Islet of Langerhans (tissue), 1 donor: Measurements from ENCODE around the gene GJB1.
"Not testable (repeated sequence)": the region's sequence is repeated elsewhere in the genome, so short reads cannot be mapped to it uniquely, and the experiment has no call there.

Experiments used
- FAIRE-seq: peaks from one replicate; lab custom pipeline; 2011; peaks lifted over from hg19 to GRCh38; lab: Jason Lieb, UNC

The GJB1 gene

DNA sequence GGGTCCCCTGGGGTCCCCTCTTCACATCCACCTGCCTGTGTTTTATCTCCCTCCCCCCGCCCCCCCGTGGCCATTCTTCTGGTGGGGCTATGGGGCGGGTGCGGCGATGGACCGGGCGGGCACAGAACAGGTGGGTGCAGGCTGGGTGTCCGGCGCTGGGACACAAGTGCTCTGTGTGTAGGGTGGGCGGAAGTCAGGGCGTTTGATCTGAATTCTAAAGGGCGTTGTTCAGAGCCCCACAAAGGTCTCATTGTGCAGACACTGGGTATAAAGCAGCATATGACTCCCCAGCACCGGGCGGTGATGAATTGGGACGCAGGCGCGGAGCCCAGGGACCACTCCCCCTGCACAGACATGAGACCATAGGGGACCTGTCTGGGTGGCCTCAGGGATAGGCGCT, at the start of gene GJB1:
TSS of gene GJB1 (plus strand) at position 296 of the 400 bp plus-strand sequence. CDS start 484 bp downstream, outside the sequence.
- no peak for FAIRE-seq

DNA sequence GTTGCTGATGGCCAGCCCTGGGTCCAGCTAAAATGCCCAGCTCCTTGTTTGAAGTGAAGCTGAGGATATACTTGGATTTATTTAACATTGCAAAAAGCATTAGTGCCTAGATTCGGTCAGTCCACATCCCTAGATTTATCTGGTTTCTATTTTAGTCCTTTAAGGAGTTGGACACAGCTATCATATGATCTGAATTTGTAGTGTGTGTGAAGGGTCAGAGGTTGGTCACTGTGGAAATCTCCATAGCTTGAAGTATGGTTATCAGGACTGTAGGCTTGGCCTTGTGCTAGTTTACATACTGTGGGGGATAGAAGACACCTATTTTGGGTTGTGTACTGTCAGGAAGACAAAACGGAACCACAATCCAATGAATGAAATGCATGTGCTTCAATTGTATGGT, 49.6 kb upstream of the GJB1 start:
- FAIRE-seq, result no peak

DNA sequence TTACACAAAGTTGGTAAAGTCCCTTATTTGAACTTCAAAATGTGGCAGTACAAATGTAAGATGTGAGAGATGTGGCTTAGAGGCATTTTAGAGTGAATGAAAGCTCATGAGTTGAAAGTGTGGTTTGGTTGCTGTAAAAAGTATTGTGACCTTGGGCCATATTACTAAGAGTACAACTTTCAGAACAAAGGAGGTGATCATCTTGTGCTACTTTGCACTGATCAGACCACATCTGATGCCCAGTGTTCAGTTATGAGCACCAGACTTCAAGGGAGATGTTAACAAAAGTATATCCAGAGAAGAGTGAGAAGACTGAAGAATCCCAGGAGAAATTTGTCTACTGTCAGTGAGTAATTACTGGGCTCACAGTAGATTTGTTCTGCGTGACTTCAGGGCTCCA, 48.2 kb upstream of the GJB1 start:
- FAIRE-seq, result no peak

GRCh38 chrX:71175531-71175930, 47.5 kb upstream of the GJB1 start:
- no peak for FAIRE-seq

DNA sequence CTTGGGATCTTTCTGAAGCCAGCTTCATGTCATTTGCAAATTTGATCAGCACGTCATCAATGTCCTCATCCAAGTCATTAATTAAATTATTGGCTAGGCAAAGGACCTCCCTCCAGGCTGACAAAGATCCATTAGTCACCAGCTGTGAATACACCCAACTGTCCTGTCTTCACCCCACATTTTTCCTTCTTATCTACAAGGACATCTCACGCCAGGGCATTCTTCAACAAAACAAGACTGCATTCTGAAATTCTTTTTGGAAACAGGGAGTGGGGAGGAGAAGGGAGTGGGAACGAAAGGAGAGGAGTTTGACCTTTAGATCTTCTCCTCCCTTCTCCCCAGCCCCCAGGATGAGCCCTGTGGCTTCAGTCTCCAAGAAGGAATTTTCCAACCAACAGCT, 45.7 kb upstream of the GJB1 start:
- FAIRE-seq, result no peak

GRCh38 chrX:71178908-71179307, 44.1 kb upstream of the GJB1 start:
- peak; percentile 74 for FAIRE-seq

- FAIRE-seq, result not testable (repeated sequence)
Measured at GRCh38 chrX:71180579-71181265, 42.3 kb upstream of the GJB1 start.

DNA sequence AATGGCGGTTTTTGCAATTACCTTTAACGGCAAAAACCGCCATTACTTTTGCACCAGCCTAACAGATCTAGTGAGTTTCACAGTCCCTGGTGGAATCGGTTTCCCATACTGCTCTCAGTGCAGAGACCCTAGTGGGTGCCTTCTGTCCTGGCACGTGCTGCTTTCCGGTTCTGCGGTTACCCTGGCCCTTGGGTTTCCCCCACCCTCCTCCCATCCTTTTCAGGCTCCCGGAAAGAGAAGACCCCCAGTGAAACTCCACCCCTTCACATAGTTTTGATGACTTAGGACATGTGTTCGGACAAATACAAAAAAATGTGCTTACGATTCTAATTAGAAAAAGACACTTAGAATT, 41.5 kb upstream of the GJB1 start:
- FAIRE-seq, result no peak

DNA sequence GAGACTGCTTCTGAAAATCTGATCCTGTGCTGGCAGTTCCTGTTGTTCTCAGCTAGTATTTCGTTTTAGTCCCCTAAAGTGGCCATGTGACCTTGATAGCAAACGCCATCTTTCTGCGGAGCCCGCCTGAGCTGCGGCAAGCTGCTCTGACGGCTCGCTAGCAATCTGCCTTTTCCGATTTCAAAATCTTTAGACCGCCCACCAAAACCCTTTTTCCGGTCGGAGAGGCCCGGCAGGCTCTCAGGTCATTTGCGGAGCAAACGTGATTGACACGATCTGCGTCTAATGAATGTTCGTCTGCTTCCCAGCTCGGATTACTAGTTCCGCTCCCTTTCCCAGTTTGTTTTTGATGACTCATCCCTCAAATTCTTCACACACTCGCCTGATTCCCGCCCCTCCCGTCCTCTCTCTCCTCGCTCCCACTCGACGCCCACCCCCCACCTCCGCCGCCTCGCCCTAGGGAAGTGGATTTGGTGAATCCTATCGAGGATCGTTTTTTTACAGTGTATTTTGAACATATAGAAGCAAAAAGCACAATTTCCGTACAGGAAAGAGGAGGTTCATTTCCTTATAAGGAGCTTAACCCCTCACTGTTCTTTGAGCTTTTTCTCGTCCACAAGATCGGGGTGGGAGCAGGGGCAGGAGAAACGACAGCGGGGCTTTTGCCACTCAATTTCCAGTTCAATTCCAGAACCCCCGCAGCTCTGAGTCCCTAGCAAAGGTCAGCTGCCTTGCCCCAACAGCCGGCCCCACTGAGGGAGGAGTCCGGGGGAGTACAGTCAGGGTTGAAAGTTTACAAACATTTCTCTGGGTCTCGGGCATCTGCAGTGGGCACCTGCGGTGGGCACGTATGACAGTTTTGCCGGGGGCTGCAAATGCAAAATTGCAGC, 40.9 kb upstream of the GJB1 start:
- peak; percentile 91 for FAIRE-seq

GRCh38 chrX:71182871-71183270, 40.2 kb upstream of the GJB1 start:
- no peak for FAIRE-seq

GRCh38 chrX:71183341-71183740, 39.7 kb upstream of the GJB1 start:
- FAIRE-seq, result no peak

- FAIRE-seq, result no peak
Measured at GRCh38 chrX:71184092-71184491, 38.9 kb upstream of the GJB1 start.

- no peak for FAIRE-seq
Measured at GRCh38 chrX:71184803-71185495, 38.1 kb upstream of the GJB1 start.

GRCh38 chrX:71191248-71191647, 31.8 kb upstream of the GJB1 start:
- FAIRE-seq, result no peak

DNA sequence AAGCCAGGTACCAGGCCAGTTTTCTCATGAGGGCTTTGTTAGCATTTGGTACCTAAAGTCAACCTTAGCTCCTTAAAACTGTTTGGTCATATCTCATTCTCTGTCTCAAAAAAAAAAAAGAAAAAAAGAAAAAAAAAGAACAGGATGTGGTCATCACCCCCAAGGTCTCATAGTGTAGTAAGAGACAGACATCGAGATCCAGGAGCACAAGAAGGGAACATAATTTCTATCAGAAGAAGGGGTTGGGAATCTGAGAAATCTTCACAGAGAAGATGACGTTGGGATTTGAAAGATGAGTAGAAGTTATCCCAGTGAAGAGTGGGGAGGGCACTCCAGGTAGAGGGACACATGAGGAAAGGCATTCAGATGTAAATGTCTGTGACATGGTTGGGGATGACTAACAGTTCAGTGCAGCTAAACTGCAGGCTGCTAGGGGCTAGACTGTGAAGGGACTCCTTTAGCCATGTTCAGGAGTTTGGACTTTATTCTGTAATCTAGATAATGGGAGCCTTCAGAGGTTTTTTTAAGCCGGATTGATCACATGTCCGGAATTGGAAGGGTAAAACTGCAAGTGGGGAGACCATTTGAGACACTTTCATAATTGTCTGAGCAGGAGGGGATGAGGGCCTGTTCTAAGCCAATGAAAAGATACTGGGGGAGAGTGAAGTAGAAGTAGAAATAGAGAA, 26.9 kb upstream of the GJB1 start:
- FAIRE-seq, result no peak

GRCh38 chrX:71198066-71198465, 25.0 kb upstream of the GJB1 start:
- FAIRE-seq, result no peak

- FAIRE-seq, result no peak
Measured at GRCh38 chrX:71199252-71200008, 23.6 kb upstream of the GJB1 start.

GRCh38 chrX:71210816-71211215, 12.2 kb upstream of the GJB1 start:
- no peak for FAIRE-seq

DNA sequence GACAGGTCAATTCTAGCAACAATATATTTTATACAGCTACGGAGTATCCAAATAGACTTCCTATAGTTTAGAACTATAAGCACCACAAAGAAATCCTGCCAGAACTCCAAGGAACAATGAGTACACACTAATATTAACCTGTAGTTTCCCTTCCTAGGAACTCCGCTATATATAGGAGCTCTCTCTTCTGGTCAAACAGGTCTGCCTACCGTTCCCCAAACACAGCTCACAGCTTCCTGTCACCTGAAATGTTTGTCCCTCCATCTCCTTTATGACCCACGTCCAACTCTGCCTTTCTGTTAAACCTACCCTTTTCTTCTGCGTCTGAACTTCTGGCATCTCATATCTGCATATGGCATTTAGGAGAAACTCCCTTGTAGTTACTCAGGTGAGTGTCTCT, 10.5 kb upstream of the GJB1 start:
- no peak for FAIRE-seq

- no peak for FAIRE-seq
Measured at GRCh38 chrX:71214152-71214551, 8.9 kb upstream of the GJB1 start.

DNA sequence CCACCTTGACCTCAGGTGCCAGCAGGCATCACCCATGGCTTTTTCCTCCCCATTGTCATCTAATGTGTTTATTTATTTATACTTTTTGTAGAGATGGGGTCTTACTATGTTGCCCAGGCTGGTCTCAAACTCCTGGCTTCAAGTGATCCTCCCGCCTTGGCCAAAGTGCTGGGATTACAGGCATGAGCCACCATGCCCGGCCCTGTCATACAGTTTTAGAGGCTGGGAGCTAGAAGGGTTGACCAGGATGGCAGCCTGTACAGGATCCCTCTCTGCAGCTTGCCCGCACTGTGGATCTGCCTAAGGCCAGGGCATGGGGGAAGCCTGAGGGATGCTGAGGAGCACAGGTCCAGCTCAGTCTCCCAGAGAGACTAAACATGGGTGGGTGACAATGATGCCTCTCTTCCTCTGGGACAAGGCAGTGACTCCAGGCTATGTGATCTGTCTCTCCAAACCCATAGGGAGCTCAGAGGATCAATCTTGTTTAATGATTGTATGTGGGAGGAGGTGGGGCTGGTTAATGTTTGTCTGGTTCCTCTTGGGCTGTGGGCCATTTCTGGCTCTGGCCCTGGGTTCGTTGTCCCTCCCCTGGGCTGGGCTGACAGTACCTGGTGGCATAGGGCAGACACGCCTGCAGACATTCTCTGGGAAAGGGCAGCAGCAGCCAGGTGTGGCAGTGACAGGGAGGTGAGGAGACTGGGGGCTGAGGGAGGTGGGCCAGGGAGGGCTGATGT, 8.3 kb upstream of the GJB1 start:
- FAIRE-seq, result no peak
